NCI-H345 (cell line): ENCODE measurements around the gene PRODH2.
"Not testable (repeated sequence)": the region's sequence is repeated elsewhere in the genome, so short reads cannot be mapped to it uniquely, and the experiment has no call there.

Experiments
- DNase-seq: peaks from one replicate; lab custom pipeline; 2025; lab: John Stamatoyannopoulos, UW

The PRODH2 gene

GRCh38 chr19:35781650-35782049, 31.0 kb downstream of the PRODH2 start:
- DNase-seq = no peak

DNA sequence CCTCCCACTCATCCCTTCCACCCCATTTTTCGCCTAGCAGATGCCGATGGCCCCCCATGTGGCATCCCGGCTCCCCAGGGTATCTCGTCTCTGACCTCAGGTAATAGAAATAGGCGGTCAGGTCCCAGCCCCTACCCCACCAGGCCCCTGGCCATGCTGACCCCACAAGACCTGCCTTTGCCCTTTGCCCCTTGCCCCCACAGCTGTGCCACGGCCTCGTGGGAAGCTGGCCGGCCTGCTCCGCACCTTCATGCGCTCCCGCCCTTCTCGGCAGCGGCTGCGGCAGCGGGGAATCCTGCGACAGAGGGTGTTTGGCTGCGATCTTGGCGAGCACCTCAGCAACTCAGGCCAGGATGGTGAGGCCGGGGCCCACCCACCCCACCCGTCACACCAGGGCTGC, 31.9 kb downstream of the PRODH2 start:
- DNase-seq = no peak

DNA sequence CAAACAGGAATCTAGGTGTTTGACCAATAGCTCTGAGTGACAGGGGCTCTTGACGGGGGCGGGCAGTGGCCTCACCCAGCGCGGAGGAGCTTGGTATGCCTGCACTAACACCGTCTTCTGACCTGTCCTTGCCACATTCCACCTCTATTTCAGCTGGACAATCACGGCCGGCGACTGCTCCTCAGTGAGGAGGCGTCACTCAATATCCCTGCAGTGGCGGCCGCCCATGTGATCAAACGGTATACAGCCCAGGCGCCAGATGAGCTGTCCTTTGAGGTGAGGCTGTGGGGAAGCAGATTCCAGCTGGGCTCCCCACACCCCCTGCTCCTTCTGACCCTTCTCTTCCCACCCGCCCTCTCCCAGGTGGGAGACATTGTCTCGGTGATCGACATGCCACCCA, 32.6 kb downstream of the PRODH2 start:
- DNase-seq = no peak

GRCh38 chr19:35779033-35779432, 33.6 kb downstream of the PRODH2 start:
- no peak for DNase-seq

GRCh38 chr19:35777961-35778360, 34.7 kb downstream of the PRODH2 start:
- DNase-seq = no peak

DNA sequence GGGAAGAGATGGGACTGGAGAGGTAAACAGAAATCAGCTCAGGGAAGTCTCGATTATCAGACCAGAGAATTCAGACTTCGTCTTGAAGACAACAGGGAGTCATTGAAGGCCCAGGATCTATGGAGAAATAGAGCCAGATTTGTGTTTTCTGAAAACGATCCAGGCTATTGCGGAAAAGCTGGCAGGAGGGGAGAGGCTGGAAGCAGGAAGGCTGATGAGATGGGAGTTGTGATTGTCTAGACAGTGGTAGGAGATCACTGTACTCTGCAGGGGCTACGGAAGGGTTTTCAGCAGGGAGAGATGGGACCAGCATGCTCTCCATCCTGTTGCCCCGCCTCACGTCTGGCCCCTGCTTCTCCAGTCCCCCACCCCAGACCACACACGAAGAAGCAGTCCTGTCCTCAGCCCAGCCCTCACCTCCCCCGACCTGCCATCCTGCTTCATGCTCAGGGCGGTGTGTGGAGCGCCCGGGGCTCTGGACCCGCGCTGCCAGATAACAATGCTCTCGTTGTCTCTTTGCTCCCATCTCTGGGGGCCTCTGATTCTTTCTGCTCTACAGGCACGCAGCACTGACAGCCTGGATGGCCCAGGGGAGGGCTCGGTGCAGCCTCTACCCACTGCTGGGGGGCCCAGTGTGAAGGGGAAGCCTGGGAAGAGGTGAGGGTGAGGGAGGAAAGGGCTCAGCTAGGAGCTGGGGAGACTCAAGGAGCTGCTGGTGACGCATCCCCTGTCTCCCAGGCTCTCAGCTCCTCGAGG, 35.4 kb downstream of the PRODH2 start:
- DNase-seq = no peak

- peak; percentile 51 for DNase-seq
Observed at GRCh38 chr19:35776102-35776788, 36.4 kb downstream of the PRODH2 start.

DNA sequence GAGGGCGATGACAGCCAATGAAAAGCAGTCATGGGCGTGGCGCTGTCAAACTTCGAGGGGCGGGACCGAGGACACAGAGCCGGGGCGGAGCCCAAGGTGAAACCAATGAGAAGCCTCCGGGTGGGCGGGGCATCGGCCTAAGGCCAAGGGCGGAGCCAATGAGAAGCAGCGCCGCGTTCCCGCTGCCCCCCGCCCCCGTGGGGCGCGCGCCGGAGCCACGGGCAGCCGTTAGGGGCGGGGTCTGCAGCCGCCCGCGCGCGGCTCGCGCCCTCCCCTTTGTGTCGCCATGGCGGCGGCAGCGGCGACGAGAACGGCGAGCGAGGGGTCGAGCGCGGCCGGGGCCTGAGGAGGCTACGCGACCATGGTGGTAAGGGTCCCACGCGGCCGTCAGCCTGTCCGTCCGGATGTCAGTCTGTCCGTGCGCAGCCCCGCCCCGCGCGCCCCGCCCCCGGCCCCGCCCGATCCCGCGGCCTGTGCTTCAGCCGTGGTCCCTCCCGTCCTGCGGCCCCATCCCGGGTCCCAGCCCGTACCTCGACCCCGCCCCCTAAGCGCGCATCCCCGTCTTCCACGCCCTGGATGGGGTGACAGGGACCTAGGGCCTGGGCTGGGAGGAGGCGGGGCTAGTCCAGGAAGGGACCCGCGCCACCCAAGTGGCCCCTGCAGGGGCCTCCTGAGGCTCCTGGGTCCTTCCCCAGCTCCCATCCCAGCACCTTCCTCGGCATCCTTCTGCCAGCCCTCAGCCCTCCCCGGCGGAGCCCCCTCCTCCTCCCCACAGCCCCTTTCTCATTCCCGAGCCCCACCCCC, 37.1 kb downstream of the PRODH2 start, which contains the start of gene ARHGAP33:
Gene ARHGAP33 (plus strand): TSS at position 267 of the 804 bp plus-strand sequence. CDS start 95 bp downstream, at position 362.
- peak; percentile 100 for DNase-seq

DNA sequence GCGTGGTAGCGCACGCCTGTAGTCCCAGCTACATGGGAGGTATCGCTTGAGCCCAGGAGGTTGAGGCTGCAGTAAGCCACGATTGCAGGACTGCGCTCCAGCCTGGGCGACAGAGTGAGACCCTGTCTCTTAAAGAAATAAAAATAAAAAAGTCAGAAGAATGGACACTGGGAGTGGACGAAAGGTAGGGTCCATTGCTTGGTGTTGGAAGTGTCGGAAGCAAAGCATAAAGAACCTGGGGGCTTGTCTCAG, 37.7 kb downstream of the PRODH2 start:
- DNase-seq = no peak

- DNase-seq = no peak
Observed at GRCh38 chr19:35774274-35775045, 38.2 kb downstream of the PRODH2 start.

DNA sequence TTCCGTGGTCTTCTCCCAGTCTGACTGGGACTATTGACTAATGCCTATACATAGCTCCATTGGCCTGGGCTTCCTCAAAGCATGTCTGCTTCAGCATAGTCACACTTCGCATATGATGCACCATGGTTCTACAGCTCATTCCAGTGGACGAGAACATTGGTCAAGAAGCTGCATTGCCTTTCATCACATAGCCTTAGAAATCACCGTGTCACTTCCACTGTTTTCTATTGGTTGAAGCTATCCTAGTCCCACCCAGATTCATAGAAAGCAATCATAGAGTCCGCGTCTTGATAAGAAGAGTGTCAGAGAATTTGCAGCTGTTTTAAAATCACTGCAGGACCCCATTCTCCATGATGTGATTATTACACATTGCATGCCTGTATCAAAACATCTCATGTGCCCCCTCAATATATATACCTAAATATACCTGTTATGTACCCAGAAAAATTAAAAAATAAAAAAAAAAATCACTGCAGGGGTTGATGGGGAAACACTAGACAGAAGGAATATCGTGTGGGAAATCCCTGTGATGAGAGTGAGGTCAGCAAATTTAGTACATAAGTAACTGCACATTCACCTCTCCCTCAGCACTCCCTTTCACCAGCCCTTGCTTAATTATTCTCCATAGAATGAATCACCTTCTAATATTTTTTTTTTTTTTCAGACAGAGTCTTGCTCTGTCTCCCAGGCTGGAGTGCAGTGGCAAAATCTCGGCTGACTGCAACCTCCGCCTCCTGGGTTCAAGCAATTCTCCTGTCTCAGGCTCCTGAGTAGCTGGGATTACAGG, 39.4 kb downstream of the PRODH2 start:
- DNase-seq = no peak

DNA sequence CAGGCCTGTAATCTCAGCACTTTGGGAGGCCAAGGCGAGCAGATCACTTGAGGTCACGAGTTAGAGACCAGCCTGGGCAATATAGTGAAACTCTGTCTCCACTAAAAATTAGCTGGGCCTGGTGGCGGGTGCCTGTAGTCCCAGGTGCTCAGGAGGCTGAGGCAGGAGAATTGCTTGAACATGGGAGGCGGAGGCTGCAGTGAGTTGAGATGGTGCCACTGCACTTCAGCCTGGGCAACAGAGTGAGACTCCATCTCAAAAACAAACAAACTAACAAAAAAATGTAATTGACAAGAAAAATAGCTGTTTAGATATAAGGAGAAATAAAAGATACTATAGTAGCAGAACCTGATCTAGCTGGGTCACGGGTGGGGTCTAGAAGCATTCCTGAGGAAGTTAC, 40.3 kb downstream of the PRODH2 start:
- not testable (repeated sequence) for DNase-seq

DNA sequence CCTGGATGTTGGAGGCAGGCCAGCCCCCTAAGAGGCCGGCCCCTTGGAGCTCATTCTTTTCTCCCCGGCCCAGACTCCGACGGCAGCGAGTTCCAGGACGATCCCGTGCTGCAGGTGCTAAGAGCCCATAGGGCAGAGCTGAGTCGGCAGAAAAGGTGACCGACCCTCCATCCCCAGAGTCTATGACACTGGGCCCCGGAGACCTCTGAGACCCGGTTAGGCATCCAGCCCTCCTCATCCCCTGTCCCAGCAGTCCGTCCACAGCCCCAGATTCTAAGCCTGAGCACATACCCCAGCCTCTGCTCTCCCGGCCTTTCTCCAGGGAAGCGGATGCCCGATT, 44.6 kb downstream of the PRODH2 start:
- DNase-seq = no peak

- DNase-seq = no peak
Observed at GRCh38 chr19:35767288-35768081, 45.2 kb downstream of the PRODH2 start.

- DNase-seq = no peak
Observed at GRCh38 chr19:35766571-35767104, 46.0 kb downstream of the PRODH2 start.

GRCh38 chr19:35764432-35765315, 48.0 kb downstream of the PRODH2 start:
- DNase-seq = no peak

GRCh38 chr19:35760711-35761349, 51.8 kb downstream of the PRODH2 start:
- no peak for DNase-seq

DNA sequence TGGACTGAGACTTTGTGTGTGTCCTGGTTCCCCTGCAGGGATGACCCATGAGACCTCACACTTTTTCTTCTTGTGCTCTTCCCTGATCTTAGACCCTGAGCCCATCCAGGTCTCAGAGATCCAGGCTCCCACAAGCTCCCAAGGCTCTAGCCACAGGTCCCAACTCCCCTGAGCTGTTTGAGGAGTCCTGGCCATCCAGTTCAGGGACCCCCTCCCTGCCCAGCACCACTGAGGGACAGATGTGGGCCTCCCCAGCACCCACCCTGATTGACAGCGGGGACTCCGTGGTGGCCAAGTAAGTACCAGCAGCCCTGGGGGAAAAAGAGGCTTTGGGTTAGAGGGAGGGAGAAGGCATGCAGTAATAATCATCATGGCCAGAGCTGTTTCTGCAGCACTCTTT, 52.9 kb downstream of the PRODH2 start:
- DNase-seq = no peak
